ENCODE data around the gene IFT74.

DNA sequence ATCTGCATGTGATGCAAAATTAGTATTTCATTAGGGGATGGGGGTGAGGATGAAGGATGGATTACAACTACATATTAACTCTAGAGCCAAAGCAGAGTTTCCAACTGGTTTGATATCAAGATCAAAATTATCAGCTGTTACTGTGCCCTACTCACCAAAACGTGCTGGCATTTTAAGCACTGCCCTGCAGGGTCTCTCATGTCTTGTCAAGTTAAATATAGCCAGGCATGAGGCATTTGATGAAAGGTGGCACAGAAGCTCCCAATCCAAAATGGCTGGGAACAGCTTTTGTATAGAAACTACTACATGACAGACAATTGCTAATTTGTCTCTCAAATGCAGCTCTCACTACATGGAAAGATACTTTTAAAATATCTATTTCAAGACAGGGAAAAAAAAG, 36.5 kb upstream of the IFT74 start:
- TF ChIP-seq, protein P1, sequence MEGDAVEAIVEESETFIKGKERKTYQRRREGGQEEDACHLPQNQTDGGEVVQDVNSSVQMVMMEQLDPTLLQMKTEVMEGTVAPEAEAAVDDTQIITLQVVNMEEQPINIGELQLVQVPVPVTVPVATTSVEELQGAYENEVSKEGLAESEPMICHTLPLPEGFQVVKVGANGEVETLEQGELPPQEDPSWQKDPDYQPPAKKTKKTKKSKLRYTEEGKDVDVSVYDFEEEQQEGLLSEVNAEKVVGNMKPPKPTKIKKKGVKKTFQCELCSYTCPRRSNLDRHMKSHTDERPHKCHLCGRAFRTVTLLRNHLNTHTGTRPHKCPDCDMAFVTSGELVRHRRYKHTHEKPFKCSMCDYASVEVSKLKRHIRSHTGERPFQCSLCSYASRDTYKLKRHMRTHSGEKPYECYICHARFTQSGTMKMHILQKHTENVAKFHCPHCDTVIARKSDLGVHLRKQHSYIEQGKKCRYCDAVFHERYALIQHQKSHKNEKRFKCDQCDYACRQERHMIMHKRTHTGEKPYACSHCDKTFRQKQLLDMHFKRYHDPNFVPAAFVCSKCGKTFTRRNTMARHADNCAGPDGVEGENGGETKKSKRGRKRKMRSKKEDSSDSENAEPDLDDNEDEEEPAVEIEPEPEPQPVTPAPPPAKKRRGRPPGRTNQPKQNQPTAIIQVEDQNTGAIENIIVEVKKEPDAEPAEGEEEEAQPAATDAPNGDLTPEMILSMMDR (conservative IDR thresholded peaks at IDR 0.05; ENCODE audit: low read length): no peak
- no peak for TF ChIP-seq EZH2phosphoT487 (IDR thresholded peaks at IDR 0.05; ENCODE audit: borderline replicate concordance, low read depth, low read length)

Data from OCI-LY7 (cell line).